NT2/D1 (cell line): ENCODE results near the gene DUSP16.

Experiments
- YY1 ChIP-seq: IDR thresholded peaks from 2 replicates; pipeline ENCODE4 v1.6.1; 2011; ENCODE audit not compliant: insufficient read length, insufficient read depth
- ZNF274 ChIP-seq: IDR thresholded peaks from 2 replicates; pipeline ENCODE4 v1.6.1; 2011; ENCODE audit warnings: mild to moderate bottlenecking, low read depth, low read length

DNA sequence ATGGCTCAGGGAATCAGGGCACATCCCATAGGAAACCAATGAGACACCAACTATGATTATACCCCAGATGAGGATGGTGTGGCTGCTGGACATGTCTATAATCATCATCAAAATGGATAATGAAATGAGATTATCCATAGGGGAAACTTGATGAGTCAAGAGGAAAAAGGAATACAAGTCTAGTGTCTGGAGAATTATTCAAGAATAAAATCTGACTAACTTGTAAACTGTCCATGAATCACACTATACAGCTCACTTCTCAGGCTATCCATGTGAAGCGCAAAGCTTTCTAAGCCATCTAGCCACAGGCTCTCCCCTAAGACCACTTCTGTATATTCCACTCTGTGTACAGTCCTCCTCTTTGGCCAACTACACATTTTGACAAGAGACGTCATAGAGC lies 52.5 kb downstream of the DUSP16 start:
- TF ChIP-seq YY1 = no peak
- no peak for TF ChIP-seq ZNF274
